Muscle layer of colon (tissue), 2 donors: ENCODE results near the gene KIF27.
A peak's percentile ranks its signal among the peaks of the same experiment; 100 is the strongest.
"Not testable (repeated sequence)": the region's sequence is repeated elsewhere in the genome, so short reads cannot be mapped to it uniquely, and the experiment has no call there.

Experiments used
- H3K27ac ChIP-seq: one replicate; pipeline ENCODE4 v1.7.0; 2013; ENCODE audit warnings: low read depth, mild to moderate bottlenecking, low read length, moderate library complexity
- H3K27me3 ChIP-seq, 2 donors: one replicate each; pipeline ENCODE4 v1.7.0; 2013; ENCODE audit warnings: low read length in 2 of 2, mild to moderate bottlenecking in 2 of 2; ENCODE audit not compliant: insufficient read depth in 2 of 2, control insufficient read depth in 1 of 2
- H3K36me3 ChIP-seq: one replicate; pipeline ENCODE4 v1.7.0; 2013; ENCODE audit warnings: mild to moderate bottlenecking, low read length; ENCODE audit not compliant: insufficient read depth
- H3K4me1 ChIP-seq: one replicate; pipeline ENCODE4 v1.7.0; 2013; ENCODE audit warnings: mild to moderate bottlenecking, low read length; ENCODE audit not compliant: insufficient read depth
- H3K4me3 ChIP-seq, 2 donors: one replicate each; pipeline ENCODE4 v1.7.0; 2013; ENCODE audit warnings: low read length in 2 of 2, low read depth in 1 of 2, mild to moderate bottlenecking in 1 of 2, moderate library complexity in 1 of 2
- H3K9ac ChIP-seq: one replicate; pipeline ENCODE4 v1.7.0; 2013; ENCODE audit warnings: low read length
- H3K9me3 ChIP-seq: one replicate; pipeline ENCODE4 v1.7.0; 2013; ENCODE audit warnings: mild to moderate bottlenecking, low read length
- donor health status: abdominal sarcoma.
- donor health status: Adenocarcinoma of cecum.

Gene KIF27

DNA sequence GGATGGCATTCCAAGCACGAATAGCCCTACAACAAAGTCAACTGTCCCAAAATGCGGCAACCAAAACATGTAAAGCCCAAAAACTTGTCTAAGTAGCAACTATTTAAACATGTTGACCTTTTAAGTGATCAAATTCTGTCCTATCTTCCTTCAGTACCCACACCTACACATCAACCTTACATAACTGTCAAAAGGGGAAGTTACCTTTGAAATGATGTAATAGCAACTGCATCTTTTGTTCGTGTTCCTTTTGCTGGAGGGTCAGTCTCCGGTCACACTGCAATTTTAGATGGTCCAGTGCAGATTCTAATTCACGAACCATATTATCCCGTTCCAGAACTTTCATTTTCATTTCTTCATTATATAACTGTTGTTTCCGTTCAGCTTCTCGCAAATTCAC, 71.3 kb downstream of the KIF27 start:
- not testable (repeated sequence) for H3K9ac ChIP-seq, H3K27me3 ChIP-seq, H3K4me3 ChIP-seq, H3K9me3 ChIP-seq, H3K4me1 ChIP-seq, H3K27ac ChIP-seq, H3K36me3 ChIP-seq

DNA sequence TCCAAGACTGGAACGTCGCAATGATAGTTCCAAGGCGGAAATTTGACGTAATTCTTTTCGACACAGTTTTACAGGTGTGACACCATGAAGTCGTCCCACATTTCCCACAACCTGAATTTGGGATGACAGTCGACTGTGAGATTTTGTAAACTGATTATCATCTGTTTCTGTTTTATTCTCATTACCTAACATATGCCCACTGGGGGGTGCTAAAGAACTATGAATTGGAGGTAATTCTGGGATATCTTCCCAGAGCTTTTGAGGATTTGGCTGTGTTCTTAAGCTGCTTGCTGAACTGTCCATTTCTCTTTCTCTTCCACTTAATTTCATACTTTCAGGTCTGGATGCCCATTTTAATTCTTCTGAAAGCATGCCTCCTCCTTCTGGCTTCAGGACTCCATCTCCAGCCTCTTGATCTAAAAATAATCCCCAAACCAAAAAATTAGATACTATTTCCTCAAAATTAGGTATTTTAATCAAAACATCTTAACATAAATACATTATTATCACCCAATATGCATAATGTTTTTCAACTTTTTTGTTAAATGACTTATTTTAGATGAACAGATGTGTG, 84.1 kb downstream of the KIF27 start:
- H3K9me3 ChIP-seq, H3K27ac ChIP-seq, H3K27me3 ChIP-seq: not testable (repeated sequence)

DNA sequence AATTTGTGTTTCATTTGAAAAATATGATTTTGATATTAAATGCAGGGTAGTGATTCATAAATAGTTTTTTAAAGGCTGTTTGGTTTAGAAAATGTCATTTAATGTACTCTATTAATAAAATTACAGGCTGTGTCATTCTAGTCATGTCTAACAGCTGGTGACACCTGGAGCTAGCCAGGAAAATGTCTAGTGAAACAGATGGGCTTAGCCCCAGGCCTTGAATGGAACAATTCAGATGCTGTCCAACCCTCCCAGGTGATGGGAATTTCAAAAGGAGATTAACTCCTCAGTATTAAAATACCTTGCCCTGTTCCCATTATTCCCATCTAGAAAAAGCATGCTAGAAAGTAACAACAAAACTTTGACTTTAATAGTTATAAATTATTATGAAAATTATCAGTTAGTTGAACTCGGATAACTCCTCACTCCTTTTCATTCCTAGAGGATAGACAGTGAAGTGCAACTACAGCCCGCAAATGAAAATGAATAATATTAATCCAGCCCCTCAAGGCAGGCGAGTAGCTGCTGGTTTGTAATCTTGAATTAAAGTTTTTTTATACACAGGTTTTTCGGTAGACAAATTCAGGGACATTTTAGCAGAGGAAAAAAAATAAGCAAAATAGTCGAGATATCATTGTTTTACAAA, 90.7 kb downstream of the KIF27 start:
- not testable (repeated sequence) for H3K9me3 ChIP-seq, H3K36me3 ChIP-seq, H3K4me1 ChIP-seq, H3K27me3 ChIP-seq, H3K4me3 ChIP-seq, H3K9ac ChIP-seq, H3K27ac ChIP-seq

More for the DNA sequence above, 84.1 kb downstream of the KIF27 start:
- not testable (repeated sequence) for H3K36me3 ChIP-seq, H3K4me3 ChIP-seq, H3K9ac ChIP-seq, H3K4me1 ChIP-seq

DNA sequence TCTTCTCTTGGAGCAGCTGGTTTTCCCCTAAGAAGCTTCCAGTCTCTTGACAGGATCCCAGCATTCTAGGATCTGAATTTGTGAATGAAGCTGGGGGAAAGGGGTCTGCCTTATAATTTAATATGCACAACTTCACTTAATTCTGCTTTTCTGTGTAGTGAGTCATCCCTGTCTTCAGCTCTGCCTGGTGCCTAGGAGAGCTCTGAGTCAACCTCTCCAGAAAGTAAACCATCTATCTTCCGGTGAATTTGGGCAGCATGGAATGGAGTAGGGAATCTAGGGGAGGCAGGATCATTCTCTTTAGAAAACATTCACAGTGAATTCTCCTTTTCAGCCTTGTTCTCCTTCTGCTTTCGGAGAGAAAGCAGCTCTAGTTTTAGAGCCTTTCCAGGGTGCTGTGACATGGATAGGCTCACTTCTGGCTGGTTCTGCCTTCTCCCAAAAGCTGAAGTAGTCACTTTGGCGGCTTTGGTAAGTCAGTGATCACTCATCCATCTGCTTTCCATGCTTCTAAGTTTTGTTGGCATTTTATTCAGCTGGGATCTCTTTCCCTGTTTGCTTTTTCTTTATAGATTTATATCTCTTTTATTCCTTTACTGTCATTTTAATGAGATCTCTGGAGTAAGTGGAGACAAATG, 96.1 kb downstream of the KIF27 start:
- H3K27ac ChIP-seq, H3K36me3 ChIP-seq, H3K27me3 ChIP-seq, H3K9ac ChIP-seq, H3K4me3 ChIP-seq, H3K4me1 ChIP-seq, H3K9me3 ChIP-seq: not testable (repeated sequence)

DNA sequence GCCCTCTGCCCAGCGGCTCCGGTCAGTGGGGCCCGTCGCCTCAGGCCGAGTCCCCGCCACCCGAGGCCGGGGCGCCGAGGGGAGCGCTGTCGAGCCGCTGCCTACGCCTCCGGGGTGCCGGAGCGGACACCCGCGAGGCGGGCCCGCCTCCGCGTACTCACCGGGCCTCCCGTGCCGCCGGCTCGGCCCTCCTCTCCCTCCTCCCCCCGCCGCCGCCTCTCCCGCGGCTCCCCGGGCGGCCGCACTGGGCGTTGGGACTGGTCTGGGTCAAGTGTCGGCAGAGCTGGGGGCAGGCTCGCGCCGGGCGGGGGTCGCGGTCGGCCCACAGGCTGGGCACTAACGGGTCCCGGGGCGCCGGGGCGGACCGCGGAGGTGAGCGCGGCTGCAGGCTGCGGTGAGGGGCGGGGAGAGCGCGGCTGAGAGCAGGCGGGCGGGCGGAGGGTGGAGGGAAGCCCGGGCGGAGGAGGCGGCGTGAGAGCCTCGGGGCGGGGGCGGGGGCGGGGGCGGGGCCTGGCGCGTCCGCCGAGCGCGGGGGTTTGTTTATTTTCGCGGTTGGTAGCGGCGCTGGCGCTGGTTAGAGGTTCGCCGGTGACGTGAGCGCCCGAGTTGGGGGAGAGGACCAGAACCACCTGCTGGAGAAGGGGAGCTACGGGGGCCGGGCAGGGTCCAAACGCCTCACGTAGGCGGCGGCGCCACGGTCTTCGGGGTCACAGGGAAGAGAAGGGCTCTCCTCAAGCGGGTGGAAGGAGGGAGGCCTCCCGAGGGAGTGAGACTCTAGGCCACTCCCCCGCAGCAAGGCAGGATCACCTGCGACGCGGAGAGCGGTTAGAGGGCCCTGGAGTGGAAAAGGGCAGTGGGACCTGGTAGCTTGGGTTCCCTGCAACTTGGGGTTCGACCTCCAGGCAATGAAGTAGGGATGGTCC, 103.6 kb downstream of the KIF27 start, which contains the start of gene GKAP1:
TSS of gene GKAP1 (minus strand) at position 414 of the 923 bp plus-strand sequence. CDS start 11,252 bp downstream, outside the sequence.
- Histone ChIP-seq H3K4me3 (peak within 1 kb of the TSS; percentile 43 to 50), H3K27ac (peak within 1 kb of the TSS; percentile 58)
- not testable (repeated sequence) for H3K4me1 ChIP-seq, H3K9ac ChIP-seq, H3K27me3 ChIP-seq, H3K36me3 ChIP-seq, H3K9me3 ChIP-seq

DNA sequence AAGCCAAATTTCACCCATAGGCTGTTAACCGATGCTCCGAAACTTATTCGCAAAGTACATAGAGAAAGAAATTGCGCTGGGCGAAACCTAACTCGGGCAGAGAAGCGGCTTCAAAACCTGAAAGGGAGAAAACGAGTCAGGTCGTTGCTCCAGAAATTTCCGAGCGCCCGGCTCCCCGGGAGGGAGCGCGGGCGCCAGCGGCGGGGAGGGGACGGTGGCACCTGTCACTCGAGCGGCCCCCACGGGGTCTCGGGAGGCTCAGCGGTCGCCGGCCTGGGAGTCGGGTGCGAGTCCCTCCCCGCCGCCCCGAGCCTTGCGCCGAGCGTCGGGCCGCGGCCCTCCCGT, 104.2 kb downstream of the KIF27 start:
- peak overlapping the region; percentile 43 to 50 for H3K4me3 ChIP-seq
- not testable (repeated sequence) for H3K4me1 ChIP-seq, H3K36me3 ChIP-seq, H3K27me3 ChIP-seq, H3K9me3 ChIP-seq, H3K9ac ChIP-seq
- peak overlapping the region; percentile 44 for H3K27ac ChIP-seq

DNA sequence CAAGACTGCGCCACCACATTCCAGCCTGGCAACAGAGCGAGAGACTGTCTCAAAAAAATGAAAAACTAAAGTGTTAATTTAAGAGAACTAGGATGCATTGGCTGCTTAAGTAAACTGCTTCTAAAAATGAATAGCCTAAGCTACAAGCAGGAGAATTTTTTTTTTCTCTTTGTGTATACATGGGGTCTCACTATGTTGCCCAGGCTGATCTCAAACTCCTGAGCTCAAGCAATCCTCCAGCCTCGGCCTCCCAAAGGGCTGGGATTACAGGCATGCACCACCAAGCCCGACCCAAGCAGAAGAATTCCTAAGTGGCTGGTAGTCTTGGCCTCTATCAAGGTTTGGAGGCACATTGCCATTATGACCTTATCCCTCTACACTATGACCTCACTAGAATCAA, 106.1 kb downstream of the KIF27 start:
- not testable (repeated sequence) for H3K4me3 ChIP-seq, H3K4me1 ChIP-seq, H3K27ac ChIP-seq, H3K27me3 ChIP-seq, H3K9me3 ChIP-seq, H3K9ac ChIP-seq, H3K36me3 ChIP-seq

DNA sequence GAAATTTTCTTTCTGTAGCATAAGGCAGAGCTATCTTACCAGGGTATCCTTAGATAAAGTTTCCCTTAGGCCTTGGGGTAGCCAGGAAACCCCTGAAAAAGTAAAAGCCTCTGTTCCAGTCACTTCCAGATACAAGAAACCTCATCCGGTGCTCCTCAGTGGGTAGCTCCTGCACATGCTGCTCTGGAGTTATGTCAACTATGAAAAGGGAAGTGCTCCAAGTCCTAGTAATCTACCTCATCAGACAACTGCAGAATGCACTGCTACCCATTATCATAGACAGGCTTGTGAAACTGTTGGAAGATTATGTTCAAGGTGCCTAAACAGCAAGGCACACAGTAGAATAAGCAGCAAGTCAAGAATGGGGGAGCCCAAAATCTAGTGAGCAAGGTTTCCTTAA, 112.0 kb downstream of the KIF27 start:
- H3K4me3 ChIP-seq, H3K36me3 ChIP-seq, H3K4me1 ChIP-seq, H3K27me3 ChIP-seq, H3K27ac ChIP-seq, H3K9ac ChIP-seq, H3K9me3 ChIP-seq: not testable (repeated sequence)

DNA sequence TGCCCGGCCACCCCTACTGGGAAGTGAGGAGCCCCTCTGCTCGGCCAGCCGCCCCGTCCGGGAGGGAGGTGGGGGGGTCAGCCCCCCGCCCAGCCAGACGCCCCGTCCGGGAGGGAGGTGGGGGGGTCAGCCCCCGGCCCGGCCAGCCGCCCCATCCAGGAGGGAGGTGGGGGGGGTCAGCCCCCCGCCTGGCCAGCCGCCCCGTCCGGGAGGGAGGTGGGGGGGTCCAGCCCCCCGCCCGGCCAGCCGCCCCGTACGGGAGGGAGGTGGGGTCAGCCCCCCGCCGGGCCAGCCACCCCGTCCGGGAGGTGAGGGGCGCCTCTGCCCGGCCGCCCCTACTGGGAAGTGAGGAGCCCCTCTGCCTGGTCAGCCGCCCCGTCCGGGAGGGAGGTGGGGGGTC, 116.8 kb downstream of the KIF27 start:
- H3K27ac ChIP-seq, H3K36me3 ChIP-seq, H3K9ac ChIP-seq, H3K27me3 ChIP-seq, H3K4me1 ChIP-seq, H3K4me3 ChIP-seq, H3K9me3 ChIP-seq: not testable (repeated sequence)

DNA sequence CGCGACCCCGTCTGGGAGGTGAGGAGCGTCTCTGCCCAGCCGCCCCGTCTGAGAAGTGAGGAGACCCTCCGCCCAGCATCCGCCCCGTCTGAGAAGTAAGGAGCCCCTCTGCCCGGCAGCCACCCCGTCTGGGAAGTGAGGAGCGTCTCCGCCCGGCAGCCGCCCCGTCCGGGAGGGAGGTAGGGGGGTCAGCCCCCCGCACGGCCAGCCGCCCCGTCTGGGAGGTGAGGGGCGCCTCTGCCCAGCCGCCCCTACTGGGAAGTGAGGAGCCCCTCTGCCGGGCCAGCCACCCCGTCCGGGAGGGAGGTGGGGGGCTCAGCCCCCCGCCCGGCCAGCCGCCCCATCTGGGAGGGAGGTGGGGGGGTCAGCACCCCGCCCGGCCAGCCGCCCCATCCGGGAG, 117.3 kb downstream of the KIF27 start:
- H3K9me3 ChIP-seq, H3K4me1 ChIP-seq, H3K27me3 ChIP-seq, H3K36me3 ChIP-seq, H3K9ac ChIP-seq, H3K27ac ChIP-seq, H3K4me3 ChIP-seq: not testable (repeated sequence)

DNA sequence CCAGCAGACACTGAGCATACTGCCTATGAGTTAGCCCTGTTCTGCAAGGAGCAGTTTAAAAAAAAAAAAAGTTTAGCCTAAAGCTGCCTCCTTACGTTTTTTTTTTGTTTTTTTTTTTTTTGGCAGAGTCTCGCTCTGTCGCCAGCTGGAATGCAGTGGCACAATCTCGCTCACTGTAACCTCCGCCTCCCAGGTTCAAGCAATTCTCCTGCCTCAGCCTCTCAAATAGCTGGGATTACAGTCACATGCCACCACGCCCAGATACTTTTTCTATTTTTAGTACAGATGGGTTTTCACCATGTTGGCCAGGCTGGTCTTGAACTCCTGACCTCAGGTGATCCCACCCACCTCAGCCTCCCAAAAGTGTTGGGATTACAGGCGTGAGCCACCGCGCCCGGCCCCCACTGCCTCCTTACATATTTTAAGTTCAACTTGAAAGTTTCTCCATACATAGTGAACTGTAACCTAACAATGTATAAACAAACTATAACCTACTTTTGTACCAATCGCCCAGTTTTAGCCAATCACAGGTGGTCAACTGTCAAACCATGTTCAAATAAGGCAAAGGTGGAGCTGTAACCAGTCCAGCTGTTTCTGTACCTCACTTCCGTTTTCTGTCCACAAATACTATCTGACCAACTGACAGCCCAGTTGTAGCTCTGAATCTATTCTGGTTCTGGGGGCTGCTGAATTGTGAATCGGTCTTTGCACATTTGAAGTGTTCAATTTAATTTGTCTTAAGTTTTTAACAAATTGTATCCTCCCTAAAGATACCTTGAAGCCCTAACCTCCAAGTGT, 120.8 kb downstream of the KIF27 start:
- H3K4me1 ChIP-seq = no peaks in the 10 kb centered on the region
- H3K27me3 ChIP-seq = no peaks in the 10 kb centered on the region
- peaks cover 10% of the 10 kb centered on the region for H3K36me3 ChIP-seq
- H3K27ac ChIP-seq = no peak overlapping the region
- no peak overlapping the region for H3K4me3 ChIP-seq
- no peaks in the 10 kb centered on the region for H3K9me3 ChIP-seq
- no peak overlapping the region for H3K9ac ChIP-seq
